Measurements from ENCODE around the gene NAALADL2.
"Not testable (repeated sequence)": the region's sequence is repeated elsewhere in the genome, so short reads cannot be mapped to it uniquely, and the experiment has no call there.

NAALADL2 gene

DNA sequence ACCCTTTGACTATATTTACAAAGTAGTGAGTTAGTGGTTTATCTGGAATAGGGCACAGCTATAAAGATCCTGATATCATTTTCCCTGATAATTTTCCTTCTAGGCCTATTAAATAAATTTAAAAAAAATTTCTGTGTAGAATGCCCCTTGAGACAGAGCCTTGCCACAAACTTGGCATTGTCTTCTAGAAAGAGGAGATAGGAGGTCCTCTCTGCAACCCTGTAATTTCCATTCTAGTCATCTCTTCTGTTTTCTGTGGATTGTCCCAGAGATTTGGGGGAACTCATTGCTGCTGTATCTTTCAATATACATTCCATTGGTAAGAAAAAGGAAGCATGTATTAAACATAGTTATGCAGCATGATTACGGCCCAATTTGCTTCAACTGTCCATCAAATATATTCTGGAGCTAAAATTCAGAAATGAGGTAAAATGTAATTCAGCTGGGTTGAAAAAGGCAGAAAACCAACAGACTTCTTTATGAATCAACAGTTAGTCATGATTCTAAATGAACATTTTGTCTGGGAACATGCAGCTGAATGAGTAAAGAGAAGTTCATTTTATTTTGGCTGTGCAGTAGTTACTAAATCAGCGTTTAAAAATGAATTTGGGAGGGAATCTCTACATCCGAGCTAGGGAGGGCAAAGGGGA is 401.1 kb downstream of the NAALADL2 start:
- DNase-seq (ENCODE audit: low read depth in 2 of 2), result no peak

DNA sequence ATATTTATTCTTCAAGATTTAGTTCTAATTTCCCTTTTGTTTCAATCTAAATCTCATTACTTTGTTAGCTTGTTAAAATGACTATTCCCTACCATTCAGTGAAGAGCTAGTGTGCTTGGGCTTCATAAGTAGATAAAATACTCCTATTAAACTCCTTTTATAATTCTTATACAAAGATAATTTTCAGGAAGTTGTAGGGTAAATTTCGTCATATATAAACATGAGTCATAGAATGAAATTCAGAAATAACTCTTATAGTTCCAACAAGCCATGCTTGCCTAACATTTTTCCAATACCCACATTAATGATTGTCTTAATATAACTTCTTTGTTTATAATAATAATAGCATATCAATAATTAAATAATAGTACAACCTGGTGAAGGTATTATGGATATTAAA is 407.3 kb downstream of the NAALADL2 start:
- DNase-seq (ENCODE audit: low read depth in 2 of 2), result no peak

DNA sequence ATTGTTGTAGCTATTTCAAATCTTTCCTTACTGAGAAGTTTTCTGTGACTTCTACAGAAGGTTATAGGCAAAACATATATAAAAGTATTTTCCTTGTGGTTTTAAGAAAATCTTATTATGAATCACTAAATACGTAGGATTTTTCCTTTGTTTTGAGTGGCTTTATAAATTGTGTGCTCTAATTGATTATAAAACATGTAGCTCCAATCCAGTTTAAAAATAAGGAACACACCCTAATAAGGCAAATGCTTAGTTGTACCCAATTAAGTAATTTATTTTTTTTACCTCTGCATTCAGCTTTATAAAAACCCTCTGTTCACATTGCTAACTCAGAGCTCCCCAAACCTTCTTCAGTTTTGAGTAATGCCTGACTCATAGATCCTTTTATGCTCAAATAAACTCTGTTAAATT is 408.0 kb downstream of the NAALADL2 start:
- DNase-seq (ENCODE audit: low read depth in 2 of 2), result no peak

DNA sequence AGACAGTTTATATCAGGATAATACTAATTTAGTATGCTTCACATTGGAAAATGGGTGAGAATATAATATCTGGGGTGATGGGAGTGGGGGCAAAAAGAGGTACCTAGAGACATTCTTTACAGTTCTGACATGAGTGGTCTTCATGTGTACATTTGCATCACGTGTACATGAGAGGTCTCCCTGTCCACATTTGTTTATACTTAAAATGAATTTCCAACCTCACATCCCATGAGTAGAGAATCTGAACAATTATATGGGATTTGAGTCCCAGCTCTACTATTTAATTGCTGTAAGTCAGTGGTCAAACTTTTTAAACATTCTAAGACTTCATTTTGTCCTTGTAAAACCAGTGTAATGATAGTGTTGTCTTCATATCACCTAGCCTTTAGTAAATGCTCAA is 408.4 kb downstream of the NAALADL2 start:
- no peak for DNase-seq (ENCODE audit: low read depth in 2 of 2)

DNA sequence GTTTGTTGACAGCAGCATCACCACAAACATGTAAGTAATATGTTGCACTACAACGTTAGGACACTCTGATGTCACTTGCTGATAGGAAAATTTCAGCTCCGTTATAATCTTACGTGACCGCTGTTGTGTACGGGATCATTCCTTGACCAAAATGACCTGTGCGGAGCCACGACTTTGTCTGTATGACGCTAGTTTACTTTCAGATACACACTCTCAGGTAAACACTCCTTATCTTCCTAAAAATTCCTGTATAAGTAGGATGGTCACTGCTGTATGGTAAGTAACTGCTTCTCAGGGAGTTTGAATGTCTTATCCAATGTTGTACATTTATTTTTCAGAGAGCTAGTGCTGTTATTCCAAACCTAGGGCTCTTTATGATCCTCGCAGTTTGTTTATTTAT is 410.3 kb downstream of the NAALADL2 start:
- DNase-seq (ENCODE audit: low read depth in 2 of 2), result no peak

DNA sequence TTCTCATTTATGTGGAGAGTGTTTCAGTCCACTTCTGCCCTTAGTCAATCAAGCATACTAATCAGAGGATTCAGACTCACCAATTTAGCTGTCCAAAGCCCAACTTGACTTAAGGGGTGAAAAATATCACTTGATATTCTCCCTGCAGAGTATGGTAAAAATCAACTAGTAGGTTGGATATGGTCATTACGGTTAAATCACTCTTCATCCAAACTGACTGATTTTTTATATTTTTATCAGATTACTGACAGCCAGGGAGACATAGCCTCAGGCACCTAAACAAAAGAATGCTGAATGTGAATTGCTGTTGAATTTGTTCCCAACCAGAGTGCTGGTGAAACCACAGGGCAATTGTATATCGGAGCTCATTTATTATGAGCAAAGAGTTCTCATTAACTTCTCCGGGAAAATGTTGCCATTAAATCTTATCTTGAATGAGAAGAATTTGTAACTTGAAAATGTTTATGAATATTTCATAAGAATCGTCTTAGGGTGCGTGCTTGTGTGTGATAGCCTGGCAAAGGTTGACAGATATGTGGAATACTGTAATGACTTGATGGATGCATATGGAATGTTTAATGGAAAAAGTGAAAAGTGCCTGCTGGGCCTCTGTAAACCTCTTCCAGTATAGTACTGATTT is 411.2 kb downstream of the NAALADL2 start:
- no peak for DNase-seq (ENCODE audit: low read depth in 2 of 2)

DNA sequence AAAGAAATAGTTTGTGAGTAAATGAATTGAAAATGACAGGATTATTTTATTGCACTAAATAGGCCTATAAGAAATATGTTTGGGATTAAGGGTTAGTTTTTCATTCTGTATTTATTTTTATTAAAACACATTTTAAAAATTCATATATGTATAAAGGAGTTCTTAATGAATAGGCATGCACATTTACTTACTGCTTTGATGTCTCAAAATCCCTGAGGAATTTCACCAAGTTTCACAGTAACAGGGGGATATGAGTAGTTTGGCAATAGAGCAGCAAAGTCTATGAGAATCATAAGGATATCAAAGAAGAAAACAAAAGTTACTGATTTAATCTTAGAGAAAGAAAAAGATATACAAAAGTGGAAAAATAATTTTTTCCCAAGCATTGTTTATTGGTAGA is 411.7 kb downstream of the NAALADL2 start:
- DNase-seq (ENCODE audit: low read depth in 2 of 2), result no peak

DNA sequence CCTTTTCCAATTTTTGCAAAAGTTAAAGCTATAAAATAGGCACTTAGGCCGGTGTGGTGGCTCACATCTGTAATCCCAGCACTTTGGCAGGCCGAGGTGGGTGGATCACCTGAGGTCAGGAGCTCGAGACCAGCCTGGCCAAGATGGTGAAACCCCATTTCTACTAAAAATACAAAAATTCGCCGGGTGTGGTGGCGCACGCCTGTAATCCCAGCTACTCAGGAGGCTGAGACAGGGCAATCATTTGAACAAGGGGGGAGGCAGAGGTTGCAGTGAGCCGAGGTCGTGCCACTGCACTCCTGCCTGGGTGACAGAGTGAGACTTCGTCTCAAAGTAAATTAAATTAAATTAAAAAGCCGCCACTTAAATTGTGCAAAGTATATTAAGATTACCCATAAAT is 412.3 kb downstream of the NAALADL2 start:
- not testable (repeated sequence) for DNase-seq (ENCODE audit: low read depth in 2 of 2)

DNA sequence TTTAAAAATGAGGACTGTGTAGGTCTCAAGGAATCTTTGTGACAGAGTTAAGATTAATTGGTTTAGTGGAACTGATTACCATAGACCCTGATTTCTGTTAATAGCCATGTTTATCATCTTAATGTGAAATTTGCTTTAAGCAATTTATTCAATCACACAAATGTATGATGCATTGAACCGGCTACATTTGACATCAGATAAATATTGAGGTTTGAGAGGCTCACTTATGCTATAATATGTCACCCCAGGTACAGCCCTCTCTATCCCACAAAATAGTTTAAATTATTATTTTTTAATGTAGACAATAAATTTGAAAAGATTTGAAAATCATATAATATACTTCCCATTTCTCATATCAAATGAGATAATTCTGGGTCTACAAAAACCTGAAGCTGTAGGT is 413.3 kb downstream of the NAALADL2 start:
- DNase-seq (ENCODE audit: low read depth in 2 of 2), result no peak

DNA sequence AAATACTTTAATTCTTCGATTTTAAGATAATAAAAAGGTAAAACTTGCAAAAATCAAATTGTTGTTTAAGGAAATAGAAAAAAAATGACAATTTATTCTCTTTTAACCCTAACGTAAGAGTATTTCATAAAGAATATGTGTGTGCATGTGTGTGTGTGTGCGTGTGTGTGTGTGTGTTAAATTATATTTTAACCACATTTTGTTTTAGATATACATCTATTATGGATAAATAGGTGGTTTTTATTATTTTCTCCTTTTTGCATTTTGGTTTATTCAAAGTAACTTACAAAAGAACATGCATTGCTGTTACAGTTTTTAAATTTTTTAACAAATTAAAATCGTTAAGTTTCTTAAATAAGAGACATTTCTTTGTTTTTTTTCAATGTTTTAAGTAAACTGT is 414.4 kb downstream of the NAALADL2 start:
- DNase-seq (ENCODE audit: low read depth in 2 of 2), result no peak

DNA sequence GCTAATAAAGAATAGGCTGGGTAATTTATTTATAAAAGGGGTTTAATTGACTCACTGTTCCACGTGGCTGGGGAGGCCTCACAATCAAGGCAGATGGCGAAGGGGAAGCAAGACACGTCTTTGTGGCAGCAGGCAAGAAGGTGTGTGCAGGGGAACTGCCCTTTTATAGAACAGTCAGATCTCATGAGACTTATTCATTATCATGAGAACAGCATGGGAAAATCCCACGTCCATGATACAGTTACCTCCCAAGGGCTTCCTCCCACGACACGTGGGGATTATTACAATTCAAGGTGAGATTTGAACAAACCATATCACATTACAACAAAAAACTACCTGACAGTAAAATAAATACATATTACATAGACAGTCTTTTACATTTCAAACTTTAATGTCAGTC is 414.9 kb downstream of the NAALADL2 start:
- DNase-seq (ENCODE audit: low read depth in 2 of 2), result no peak

DNA sequence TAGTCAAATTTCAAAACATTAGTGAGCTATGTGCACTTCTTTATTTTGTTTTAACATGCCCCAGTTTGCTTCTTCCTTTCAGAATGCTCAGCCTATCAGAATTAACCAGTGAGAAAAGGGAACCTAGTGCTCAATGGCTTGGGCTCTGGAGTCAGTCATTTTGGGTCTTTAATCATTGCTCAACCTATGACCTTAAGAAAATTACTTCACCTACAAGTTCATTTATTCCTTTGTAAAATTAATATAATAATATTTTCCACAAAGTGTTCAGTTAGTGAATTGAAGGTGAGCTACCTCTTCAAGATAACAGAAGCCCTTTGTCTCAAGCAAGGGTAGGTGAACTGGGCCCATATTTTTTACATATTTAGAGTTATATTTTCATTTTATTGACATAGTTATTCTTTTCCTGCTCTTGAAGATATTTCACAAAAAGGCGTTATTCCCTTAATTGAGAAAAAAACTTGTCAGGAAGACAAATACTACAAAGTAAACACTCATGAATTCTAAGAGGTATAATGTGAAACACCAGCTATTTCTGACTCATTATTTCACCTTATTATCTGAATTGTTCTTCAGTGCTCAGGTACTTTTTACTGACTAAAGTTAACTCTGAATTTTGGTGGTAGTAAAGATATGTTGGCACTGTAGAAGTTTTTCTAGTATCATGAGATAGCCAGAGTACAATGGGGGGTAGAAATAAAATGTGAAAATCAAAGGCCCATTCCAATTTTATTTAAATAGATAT is 415.5 kb downstream of the NAALADL2 start:
- no peak for DNase-seq (ENCODE audit: low read depth in 2 of 2)

DNA sequence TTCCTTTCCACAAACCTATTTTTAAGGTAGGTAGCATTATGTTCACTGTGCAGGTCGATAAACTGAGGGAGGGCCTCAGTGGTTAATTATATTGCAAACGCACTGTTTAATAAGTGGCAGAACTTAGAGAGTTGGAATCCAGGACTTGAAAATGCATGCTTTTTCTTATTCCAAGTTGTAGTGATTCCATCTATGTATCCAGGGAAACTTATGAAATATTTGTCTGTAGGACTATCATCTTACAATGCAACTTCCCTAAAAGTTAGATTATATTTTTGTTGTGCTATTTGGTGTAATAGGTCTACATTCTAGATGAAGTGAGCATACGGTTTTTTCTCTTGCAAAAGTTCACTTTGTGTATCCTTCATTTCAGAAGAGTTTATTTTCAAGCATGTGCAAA is 419.5 kb downstream of the NAALADL2 start:
- no peak for DNase-seq (ENCODE audit: low read depth in 2 of 2)

DNA sequence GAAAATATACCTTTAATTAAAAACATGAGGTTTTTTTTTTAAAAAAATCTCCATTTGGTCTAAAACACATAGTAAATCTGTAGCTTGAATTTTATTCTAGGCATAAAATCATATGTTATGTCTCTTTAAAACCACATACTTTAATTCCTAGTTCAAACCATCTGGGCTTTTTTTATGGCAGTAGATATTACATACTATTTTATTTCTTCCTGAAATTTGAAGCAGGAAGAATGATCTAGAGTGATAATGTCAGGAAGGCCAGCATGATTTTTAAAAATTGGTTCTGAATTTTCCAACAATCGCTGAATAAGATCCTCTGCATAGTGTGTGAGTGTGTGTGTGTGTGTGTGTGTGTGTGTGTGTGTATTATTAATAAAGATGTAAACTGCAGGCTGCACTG is 420.3 kb downstream of the NAALADL2 start:
- no peak for DNase-seq (ENCODE audit: low read depth in 2 of 2)

DNA sequence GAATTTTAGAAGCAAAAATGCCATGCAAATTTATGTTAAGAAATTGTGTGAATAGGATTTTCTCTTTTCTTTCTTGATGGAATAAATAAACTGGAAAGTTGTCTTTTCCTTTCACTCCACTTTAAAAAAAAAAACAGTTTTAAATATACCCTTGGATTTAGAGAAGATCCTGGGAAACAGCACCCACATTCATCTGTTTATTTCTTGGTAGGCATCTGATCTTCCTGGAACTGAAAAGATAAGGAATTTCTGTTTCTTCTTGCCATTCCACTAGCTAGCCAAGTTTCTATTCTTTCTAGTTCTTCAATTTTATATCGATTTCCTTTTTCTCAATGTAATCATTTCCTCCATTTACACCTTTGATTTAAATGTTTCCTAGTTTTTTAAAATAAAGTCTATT is 420.8 kb downstream of the NAALADL2 start:
- no peak for DNase-seq (ENCODE audit: low read depth in 2 of 2)

DNA sequence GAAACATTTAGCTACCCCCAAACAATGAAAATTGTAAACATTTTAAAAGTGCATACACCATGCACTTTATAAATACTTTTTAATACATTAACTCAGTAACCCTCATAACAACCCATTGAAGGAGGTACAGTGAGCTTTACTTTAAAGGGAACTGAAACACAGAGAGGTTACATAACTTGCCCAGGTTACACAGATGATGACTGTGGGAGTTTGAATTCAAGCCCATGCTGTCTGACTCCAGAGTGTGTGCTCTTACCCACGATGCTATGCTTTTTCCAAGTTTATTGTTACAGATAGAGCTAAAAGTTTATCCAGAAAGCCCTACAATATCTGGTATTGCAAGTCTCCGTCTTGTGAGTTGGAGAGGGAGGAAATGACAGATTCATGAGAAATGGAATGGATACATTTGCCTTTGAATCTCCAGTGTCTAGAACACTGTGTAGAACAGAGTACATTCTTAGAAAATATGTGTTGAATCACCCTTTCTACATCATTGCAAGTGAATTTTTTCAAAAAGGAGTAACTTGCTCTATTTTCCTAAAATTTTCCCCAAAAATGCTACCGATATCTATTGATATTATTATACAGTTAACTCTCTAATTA is 428.3 kb downstream of the NAALADL2 start:
- no peak for DNase-seq (ENCODE audit: low read depth in 2 of 2)

DNA sequence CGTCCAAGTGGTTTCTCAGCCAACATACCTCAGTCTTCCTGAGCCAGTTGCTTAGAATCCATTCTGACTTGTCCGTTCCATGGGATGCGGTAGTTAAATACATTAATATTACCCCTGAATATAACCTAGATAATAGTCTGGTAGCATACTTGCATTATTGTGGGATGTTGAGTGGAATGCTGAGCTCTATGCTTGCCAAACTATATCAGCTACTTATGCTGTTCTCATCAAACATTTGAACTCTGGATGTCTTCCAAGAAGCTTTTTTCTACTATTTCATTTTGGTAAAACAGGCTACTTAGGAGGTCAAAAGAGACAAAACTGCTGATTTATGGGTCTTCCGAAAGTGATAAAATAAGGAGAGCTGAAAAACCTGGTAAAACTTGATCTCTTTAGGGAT is 429.5 kb downstream of the NAALADL2 start:
- no peak for DNase-seq (ENCODE audit: low read depth in 2 of 2)

DNA sequence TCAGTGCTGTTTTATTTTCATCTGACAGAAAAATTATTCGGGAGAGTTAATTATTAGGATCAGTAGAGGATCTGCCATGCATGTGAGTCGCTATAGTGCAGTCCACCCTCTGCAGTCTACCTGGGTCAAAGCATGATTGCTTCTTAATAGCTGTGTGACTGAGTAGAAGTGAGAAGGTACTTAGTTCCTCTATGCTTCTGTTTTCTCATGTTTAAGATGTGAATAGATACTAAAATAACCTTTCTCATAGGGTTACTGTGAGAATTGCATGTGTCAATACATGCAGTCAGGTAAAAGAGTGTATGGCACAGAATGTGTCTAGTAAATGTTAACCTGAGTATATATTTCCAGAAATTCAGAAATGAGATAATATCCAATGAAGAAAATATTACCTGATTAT is 435.7 kb downstream of the NAALADL2 start:
- DNase-seq (ENCODE audit: low read depth in 2 of 2), result no peak

DNA sequence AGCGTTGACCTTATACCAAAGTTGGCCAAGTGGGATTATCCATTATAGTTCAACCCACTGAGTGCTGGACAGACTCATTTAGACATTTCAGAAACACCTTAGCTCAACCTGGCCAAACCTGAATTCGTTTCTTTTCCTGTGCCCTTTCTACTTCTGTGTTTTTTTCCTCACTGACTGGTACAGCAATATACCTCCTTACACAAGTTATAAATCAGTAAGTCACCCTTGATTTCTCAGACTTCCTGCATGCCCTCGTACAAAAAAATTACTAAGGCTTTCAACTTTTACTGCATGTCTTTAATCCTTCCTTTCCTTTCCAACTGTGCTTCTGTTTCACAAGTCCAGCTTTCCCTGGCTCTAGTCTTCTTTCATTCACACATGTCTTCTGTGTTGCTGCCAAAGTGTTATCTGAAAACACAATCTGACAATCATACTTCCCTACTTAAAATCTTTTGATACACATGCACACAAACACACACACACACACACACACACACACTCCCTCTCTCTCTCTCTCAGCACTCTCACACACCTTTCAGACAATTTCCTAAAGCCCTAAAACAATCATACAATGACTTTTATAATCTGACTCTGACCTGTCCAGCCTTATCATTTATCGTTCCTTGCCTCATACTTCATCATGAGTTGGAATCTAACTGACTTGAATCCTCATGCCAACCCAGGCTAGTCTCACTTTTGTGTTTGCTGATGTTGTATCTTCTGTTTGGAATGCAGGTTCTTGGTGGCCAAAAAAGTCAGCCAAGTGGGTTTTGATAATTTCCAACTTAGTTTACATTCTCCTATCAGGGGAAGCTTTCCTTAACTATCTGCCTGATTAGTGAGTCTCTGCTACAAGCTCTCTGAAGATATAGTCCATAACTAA is 436.4 kb downstream of the NAALADL2 start:
- DNase-seq (ENCODE audit: low read depth in 2 of 2), result no peak

DNA sequence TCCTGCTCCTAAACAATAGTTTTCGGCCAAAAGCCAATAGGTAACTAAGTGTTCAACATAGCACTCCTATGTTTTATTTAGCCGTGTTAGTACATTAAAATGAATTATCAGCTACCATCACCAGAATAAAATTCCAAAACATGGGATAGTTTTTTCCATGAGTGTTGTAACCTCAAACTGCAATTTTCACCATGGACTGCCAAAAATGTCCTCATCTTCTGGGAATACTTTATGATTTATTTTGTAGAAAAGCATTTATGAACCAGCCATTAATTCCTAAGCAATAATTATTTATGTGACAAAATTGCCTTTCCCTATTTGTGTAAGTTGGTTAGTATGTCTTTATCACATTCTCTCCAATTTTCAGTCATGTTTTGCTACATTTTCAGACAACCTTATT is 438.1 kb downstream of the NAALADL2 start:
- no peak for DNase-seq (ENCODE audit: low read depth in 2 of 2)

DNA sequence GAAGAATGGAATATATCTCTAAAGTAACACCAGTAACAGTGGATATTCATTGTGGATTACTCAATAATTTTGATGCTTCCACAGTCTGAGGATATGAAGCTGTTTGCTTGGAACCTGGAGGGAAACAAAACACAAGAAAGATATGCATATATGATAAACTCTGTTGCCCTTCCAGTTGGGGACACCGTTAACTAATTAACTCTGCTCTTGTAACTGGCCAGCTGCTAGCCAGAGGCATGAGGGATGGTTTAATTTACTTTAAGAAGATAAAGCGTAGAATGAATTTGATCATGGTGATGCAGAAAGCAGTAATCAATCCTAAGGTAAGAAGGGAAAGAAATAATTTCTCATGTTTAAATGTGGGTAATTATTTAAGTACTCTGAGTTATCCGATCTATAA is 442.6 kb downstream of the NAALADL2 start:
- no peak for DNase-seq (ENCODE audit: low read depth in 2 of 2)

DNA sequence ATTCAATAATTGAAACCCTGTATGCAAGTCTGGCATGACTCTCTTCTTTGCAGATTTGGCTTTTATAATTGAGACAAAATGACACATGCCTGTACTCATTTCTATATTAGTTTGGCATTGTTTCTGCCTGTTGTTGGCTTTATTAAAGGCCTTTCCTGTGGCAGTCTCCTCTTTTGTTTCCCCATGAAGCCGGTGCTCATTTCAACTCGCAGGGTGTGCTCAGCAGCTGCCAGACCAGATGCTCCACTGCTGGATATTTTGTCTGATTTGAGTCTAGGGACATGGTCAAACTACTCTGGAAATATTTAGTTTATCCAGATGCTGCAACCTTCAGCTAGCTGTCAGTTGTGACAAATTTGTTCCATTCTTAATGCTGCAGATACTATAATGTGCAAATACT is 445.3 kb downstream of the NAALADL2 start:
- DNase-seq (ENCODE audit: low read depth in 2 of 2), result no peak

Measured in stimulated activated CD8-positive, alpha-beta memory T cell treated with anti-CD3 and anti-CD28 coated beads, Interleukin-15, amount 100 ng/mL, for 4 hours (primary cell).